Natural killer cell (primary cell): ENCODE data around the gene CD34. TPM values are rescaled to one million over a fixed set of nuclear protein-coding genes. Genes with fewer than 3 reads are reported as not detected.
"Not testable (repeated sequence)": the region's sequence is repeated elsewhere in the genome, so short reads cannot be mapped to it uniquely, and the experiment has no call there.

Source experiments
- ATAC-seq, 3 donors: fragments of 150-1000 bp in 2 of 3; fragments of 200-7000 bp in 1 of 3; cut with Tn5 transposase; 1 replicate in 1 of 3; 2 replicates in 2 of 3; pipeline ENCODE4 v1.10.0; 2021; ENCODE audit warnings: mild to moderate bottlenecking in 2 of 3, moderate library complexity in 2 of 3
- DNase-seq, 2 donors: peaks; one replicate each; pipeline versions ENCODE4 v3.0.0 to v3.0.0-alpha.2; 2013 to 2021; ENCODE audit warnings: mixed read lengths in 1 of 2
- H3K27ac ChIP-seq: one replicate; pipeline ENCODE4 v1.5.1; 2013; ENCODE audit warnings: mild to moderate bottlenecking, low read length
- H3K27me3 ChIP-seq: one replicate; pipeline ENCODE4 v1.6.1; 2013; ENCODE audit warnings: low read length; ENCODE audit not compliant: control insufficient read depth, insufficient read depth
- H3K36me3 ChIP-seq: one replicate; pipeline ENCODE4 v1.6.1; 2013; ENCODE audit warnings: low read length; ENCODE audit not compliant: control insufficient read depth, insufficient read depth
- H3K4me1 ChIP-seq: one replicate; pipeline ENCODE4 v1.6.1; 2013; ENCODE audit warnings: low read length; ENCODE audit not compliant: control insufficient read depth, insufficient read depth
- H3K4me3 ChIP-seq: one replicate; pipeline ENCODE4 v1.5.1; 2013; ENCODE audit warnings: low read length
- H3K9me3 ChIP-seq: one replicate; pipeline ENCODE4 v1.6.1; 2013; ENCODE audit warnings: low read length; ENCODE audit not compliant: control insufficient read depth, insufficient read depth
- H3K27ac Mint-ChIP-seq, 2 donors: one replicate each; pipeline ENCODE4 v1.8.0; 2022; ENCODE audit warnings: mild to moderate bottlenecking in 2 of 2, mixed read lengths in 2 of 2, moderate library complexity in 1 of 2
- H3K27me3 Mint-ChIP-seq, 2 donors: one replicate each; pipeline ENCODE4 v1.8.0; 2022; ENCODE audit warnings: low read depth in 2 of 2, mixed read lengths in 2 of 2
- H3K36me3 Mint-ChIP-seq: one replicate; pipeline ENCODE4 v1.8.0; 2022; ENCODE audit warnings: mixed read lengths
- H3K4me1 Mint-ChIP-seq, 2 donors: one replicate each; pipeline ENCODE4 v1.8.0; 2022; ENCODE audit warnings: mixed read lengths in 2 of 2
- H3K4me3 Mint-ChIP-seq: one replicate; pipeline ENCODE4 v1.8.0; 2022; ENCODE audit warnings: mild to moderate bottlenecking, moderate library complexity, mixed read lengths
- H3K9me3 Mint-ChIP-seq, 2 donors: one replicate each; pipeline ENCODE4 v1.8.0; 2022; ENCODE audit warnings: mixed read lengths in 2 of 2
- WGBS: methylation state at CpG from one replicate; pipeline ENCODE4 v1.1.7; 2013; ENCODE audit warnings: missing lambda C conversion rate; ENCODE audit not compliant: insufficient coverage; 5-methylcytosine and 5-hydroxymethylcytosine counted together
- intact Hi-C: fragments of 100-400 bp; cut with micrococcal nuclease; formaldehyde crosslinking; loops from one replicate; pipeline ENCODE4 v1.14.2; 2022
- total RNA-seq, 4 donors: library from RNA; stranded (reverse); fragments of 120-200 nt in 1 of 4; gene quantifications; one replicate each; pipeline versions ENCODE4 v1.2.3 to v1.2.4, GENCODE V29; 2013 to 2022
- TF ChIP-seq, protein P1 (sequence below): fragments of 200-600 bp; IDR thresholded peaks from one replicate; pipeline ENCODE4 v1.8.0; 2022; ENCODE audit warnings: antibody characterized with exemption

Gene CD34
- total RNA-seq, 3 donors from 2014 or later (not counting 1 experiment from before 2014, with no cell fraction given), result 0.14 to 0.30 TPM; not detected in 1

DNA sequence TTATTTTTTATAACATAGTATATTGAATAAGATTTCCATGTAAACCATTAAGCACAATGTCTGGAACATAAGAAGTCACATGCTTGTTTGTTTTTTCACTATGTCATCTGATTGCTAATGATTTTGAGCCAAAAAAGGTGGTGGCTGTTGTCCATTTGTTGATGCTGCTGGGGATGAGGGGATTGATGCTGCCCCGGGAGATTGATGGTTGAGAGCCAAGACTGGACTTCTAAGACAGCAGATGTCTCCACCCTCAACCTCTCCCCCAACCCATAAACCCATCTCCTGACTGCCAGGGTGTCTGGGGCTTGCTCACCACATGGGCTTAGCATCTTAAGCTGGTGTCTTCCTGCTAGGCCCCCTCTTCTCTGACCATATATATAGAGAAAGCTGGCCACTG, 35.8 kb upstream of the CD34 start:
- Histone ChIP-seq H3K9me3 (no peaks in the 10 kb centered on the region), H3K27me3 (peaks cover 5% of the 10 kb centered on the region), H3K27ac (no peak overlapping the region), H3K4me3 (no peak overlapping the region), H3K36me3 (no peaks in the 10 kb centered on the region), H3K4me1 (no peaks in the 10 kb centered on the region)
- Mint-ChIP-seq H3K9me3 (no peaks in the 10 kb centered on the region), H3K27ac (no peak overlapping the region), H3K4me1 (no peaks in the 10 kb centered on the region), H3K36me3 (no peaks in the 10 kb centered on the region), H3K4me3 (no peak overlapping the region), H3K27me3 (peaks cover 7% of the 10 kb centered on the region in 2 donors)
- no peak for ATAC-seq
- TF ChIP-seq, protein P1, sequence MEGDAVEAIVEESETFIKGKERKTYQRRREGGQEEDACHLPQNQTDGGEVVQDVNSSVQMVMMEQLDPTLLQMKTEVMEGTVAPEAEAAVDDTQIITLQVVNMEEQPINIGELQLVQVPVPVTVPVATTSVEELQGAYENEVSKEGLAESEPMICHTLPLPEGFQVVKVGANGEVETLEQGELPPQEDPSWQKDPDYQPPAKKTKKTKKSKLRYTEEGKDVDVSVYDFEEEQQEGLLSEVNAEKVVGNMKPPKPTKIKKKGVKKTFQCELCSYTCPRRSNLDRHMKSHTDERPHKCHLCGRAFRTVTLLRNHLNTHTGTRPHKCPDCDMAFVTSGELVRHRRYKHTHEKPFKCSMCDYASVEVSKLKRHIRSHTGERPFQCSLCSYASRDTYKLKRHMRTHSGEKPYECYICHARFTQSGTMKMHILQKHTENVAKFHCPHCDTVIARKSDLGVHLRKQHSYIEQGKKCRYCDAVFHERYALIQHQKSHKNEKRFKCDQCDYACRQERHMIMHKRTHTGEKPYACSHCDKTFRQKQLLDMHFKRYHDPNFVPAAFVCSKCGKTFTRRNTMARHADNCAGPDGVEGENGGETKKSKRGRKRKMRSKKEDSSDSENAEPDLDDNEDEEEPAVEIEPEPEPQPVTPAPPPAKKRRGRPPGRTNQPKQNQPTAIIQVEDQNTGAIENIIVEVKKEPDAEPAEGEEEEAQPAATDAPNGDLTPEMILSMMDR, result no peak
- intact Hi-C loops, result no loop called here
- DNase-seq, result no peak
- 78% methylated on average over 1 of the region's 1 CpG for WGBS

DNA sequence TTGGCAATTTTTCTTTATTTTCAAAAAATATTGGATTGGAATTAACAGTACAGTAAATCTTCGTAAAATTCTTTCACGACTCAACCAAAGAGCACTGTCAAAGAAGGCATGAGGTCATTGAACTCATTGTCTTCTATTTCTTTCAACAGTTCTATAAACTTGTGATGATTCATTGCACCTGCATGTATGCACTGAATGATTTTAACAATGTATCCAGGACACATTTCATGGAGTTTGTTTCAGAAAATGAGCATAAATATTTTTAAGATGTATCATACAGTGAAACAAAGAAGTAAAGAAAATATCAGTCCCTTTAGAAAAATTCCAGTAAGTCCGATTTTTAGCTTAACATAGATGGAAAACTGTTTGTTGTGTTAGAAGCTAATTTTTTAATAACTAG, 33.6 kb upstream of the CD34 start:
- TF ChIP-seq, protein P1, result no peak
- H3K4me3 Mint-ChIP-seq, result no peak overlapping the region
- intact Hi-C loops, result no loop called here
- no peak for ATAC-seq
- no peaks in the 10 kb centered on the region for H3K36me3 Mint-ChIP-seq
- H3K27ac Mint-ChIP-seq, result no peak overlapping the region
- Histone ChIP-seq H3K27me3 (peaks cover 5% of the 10 kb centered on the region), H3K9me3 (no peaks in the 10 kb centered on the region), H3K36me3 (no peaks in the 10 kb centered on the region), H3K4me3 (no peak overlapping the region), H3K4me1 (no peaks in the 10 kb centered on the region), H3K27ac (no peak overlapping the region)
- 97% methylated on average over 2 of the region's 3 CpGs for WGBS
- DNase-seq, result no peak
- no peaks in the 10 kb centered on the region for H3K4me1 Mint-ChIP-seq
- no peaks in the 10 kb centered on the region for H3K9me3 Mint-ChIP-seq
- H3K27me3 Mint-ChIP-seq, result peaks cover 17 to 28% of the 10 kb centered on the region in 2 donors

DNA sequence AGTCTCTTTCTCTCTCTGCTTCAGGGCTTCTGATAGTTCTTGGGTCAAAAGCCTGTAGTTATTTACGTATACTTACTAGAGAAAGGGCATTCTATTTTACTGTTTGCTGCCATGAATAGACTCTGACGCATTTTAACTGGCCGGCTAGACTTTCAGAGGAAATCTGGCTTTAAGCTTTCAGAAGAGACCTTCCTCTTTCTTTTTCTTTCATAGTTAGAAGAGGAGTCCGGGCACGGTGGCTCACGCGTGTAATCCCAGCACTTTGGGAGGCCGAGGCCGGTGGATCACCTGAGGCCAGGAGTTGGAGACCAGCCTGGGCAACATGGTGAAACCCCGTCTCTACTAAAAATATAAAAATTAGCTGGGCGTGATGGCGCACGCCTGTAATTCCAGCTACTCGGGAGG, 31.4 kb upstream of the CD34 start:
- H3K4me1 ChIP-seq, H3K27ac Mint-ChIP-seq, intact Hi-C loops, H3K4me3 ChIP-seq, H3K36me3 Mint-ChIP-seq, H3K4me3 Mint-ChIP-seq, H3K4me1 Mint-ChIP-seq, H3K36me3 ChIP-seq, DNase-seq, ATAC-seq, H3K27ac ChIP-seq, H3K9me3 ChIP-seq, H3K27me3 ChIP-seq, H3K9me3 Mint-ChIP-seq: not testable (repeated sequence)
- WGBS, result 41% methylated on average over 14 of the region's 14 CpGs
- H3K27me3 Mint-ChIP-seq, result peaks cover 29 to 47% of the 10 kb centered on the region in 2 donors

DNA sequence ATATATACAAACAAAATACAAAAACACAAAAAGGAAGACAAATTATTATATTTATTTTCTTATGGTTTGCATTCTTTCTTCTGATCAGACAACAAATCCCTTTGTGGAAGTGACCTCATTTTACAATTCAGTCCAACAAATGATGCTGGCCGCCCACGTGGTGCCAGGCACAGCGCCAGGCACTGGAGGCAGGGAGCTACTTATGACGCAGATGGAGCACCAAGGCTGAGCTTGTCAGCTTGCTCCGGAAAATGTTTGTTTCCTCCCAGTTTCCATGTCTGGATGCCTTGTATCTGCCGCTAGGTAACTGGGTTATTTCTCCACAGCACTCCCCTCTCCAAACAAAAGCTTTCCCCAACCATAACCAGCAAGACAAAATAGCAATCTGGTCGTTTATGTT, 30.7 kb upstream of the CD34 start:
- Mint-ChIP-seq H3K27me3 (peaks cover 32 to 54% of the 10 kb centered on the region in 2 donors), H3K4me3 (no peak overlapping the region), H3K9me3 (no peaks in the 10 kb centered on the region), H3K4me1 (no peaks in the 10 kb centered on the region), H3K27ac (no peak overlapping the region), H3K36me3 (no peaks in the 10 kb centered on the region)
- Histone ChIP-seq H3K27me3 (peaks cover 3% of the 10 kb centered on the region), H3K27ac (no peak overlapping the region), H3K4me1 (no peaks in the 10 kb centered on the region), H3K36me3 (no peaks in the 10 kb centered on the region), H3K9me3 (no peaks in the 10 kb centered on the region), H3K4me3 (no peak overlapping the region)
- ATAC-seq (no peak), DNase-seq (no peak)
- intact Hi-C loops, result no loop called here
- TF ChIP-seq, protein P1, result no peak
- WGBS, result 51% methylated on average over 7 of the region's 7 CpGs
